IPS-NIHi7 (cell line): Measurements from ENCODE around the gene RETN.

ENCODE experiments used
- DNase-seq: peaks from one replicate; pipeline ENCODE4 v3.0.0; 2012; ENCODE audit warnings: mixed read lengths; ENCODE audit errors: extremely low spot score

Gene RETN, protein sequence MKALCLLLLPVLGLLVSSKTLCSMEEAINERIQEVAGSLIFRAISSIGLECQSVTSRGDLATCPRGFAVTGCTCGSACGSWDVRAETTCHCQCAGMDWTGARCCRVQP

DNA sequence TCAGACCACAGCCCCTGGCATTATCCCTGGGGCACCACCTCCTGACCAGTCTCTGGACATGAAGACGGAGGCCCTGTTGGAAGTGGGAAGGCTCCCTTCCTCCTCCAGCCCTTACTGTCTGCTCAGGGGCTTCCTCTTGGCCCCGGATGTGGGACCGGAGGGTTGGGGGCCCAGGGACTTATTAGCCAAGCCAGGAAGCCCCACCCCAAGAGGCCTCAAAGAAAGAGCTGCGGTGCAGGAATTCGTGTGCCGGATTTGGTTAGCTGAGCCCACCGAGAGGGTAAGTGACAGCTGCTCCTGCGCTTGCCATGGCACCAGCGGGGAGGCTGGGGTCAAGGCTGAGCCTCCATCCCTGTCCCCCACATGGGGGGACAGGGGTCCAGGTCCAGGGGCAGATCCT lies at the start of gene RETN:
Gene RETN (plus strand): TSS at position 208 of the 400 bp plus-strand sequence. CDS start 278 bp downstream, outside the sequence.
- no peak for DNase-seq

DNA sequence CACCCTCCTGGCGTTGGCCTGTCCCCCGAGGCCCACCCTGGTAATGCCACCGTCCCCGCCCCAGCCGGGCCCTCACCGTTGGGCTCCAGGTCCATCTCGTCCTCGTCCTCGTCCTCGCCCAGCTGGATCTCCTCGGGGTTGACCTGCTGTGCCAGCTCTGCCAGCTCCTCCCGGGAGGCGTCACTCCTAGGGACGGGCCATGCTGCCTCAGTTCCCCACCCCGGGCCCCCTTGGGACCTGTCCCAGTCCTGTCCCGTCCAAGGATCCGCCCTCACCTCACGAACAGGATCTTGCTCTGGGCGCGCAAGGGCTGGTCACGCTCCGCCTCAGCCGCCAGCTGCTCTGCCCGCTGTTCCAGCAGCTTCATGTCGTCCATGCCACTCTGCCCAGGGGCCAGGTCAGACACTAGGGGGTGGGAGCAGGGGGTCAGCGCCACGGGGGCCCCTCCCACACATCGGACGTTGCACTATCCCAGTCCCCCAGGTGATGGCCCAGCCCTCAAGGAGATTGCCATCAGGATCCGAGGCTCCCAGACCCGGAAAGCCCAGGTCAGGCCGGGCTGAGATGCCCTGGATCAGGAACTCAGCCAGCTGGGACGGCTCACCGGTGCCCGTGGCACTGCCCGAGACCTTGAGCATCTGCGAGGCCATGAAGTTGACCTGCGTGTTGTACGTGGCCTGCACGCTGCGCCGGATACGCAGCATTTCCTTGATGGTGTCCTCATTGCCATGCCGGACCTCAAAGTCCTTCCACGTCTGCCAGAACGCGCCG lies 49.0 kb upstream of the RETN start:
- no peak for DNase-seq

DNA sequence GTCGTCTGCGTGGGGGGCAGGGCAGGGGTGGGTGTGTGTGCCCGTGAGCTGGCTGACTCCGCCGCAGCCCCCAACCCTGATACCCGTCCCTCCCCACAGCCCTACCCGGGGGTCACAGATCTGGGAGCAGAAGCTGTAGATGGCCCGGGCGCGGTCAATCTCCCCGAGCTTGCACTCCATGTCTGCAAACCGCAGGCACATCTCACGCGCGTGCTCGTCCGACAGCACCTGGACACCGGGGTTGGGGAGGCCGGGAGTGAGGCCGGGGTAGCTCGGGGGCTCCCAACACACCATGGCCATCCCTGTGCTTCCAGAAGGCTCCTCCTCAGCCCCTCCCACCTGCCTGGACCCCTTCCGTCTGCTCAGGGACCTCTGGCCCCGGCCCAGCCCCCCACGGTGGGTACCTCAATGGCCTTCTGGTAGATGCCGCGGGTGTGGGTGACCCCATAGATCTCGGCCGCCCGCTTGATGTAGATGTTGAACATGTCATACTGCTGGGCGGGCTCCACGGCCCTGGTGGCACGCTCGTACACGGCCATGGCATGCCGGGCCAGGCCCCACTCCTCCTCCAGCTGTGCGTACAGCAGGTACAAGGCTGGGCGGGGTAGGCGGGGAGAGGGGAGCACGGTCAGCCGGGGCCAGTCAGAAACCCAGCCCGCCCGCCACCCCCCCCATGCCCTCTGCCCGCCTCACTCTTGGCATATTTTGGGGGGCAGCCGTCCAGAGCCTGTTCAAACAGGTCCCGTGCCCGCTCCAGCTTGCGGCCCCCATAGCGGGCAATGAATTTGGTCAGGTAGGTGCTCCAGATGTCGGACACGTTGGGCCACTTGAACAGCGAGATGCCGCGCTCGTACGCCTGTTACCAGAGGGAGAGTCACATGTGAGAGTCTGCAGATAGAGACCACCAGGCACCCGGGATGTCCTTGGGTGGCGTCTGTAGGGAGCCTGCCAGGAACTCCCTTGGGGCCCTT lies 48.1 kb upstream of the RETN start:
- no peak for DNase-seq

DNA sequence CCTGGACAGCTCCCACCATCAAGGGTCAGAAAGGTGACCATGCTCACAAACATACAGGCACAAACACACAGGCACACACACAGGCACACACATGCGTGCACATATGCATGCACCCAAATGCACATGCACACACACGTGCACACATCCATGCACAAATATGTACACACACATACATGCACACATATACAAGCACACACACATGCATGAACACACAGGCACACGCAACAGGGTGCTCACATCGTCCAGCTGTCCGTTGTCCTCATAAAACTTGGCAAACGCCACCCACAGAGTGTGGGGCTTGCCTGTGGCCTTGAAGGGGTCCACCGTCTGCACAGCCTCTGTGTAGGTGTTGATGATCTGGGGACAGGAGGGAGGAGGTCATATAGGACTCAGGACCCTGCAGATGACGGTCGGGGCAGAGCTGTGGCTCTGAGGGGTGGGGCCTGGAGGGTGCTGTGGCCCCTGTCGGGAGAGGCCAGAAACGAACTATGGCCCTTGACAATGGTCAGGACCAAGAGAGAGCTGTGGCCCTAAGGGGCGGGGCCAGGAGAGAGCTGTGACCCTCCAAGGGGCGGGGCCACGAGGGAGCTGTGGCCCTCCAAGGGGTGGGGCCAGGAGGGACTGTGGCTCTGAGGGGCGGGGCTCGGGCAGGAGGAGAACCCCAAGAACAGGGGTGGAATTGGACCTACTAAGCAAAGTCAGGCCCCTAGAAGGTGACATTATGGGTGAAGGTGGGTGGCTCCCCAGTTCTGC lies 45.7 kb upstream of the RETN start:
- peak; percentile 84 for DNase-seq

DNA sequence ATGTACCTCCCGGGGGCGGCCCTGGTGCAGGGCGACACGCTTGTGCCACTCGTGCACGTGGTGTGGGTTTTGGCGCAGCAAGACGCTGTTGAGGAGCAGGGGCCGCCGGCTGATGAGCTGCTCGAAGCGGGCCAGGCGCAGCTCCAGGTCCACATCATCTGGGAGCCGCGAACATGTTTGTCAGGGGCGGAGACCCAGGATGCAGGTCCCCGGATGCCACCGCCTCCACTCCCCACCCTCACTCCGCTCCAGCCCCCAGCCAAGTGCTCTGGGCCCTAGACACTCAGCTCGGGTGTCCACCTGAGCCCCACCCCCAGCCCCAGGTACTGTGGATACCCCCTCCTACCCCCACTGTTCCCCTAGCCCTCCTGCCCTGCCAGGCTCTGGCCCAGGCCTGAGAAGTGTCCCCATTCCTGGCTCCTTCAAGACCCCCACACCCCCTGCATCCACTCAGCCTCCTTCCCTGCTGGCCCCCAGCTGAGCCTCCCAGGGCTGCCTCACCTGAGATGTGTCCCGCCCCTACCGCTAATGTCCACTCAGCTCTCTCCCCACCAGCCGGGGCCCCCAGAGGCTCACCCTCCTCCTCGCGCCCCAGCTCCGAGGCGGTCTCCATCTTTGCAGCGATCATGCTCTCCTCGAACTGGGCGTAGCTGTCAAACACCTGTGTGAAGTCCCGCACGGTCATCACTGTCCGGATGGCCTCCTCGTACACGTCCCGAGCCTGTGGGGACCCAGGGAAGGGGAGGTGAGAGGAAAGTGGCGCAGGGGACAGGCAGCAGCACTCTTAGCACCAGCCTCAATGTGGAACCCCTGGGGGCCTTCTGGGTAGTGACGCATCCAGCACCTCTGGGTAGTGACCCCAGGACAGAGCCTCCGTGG lies 44.9 kb upstream of the RETN start:
- DNase-seq, result no peak

DNA sequence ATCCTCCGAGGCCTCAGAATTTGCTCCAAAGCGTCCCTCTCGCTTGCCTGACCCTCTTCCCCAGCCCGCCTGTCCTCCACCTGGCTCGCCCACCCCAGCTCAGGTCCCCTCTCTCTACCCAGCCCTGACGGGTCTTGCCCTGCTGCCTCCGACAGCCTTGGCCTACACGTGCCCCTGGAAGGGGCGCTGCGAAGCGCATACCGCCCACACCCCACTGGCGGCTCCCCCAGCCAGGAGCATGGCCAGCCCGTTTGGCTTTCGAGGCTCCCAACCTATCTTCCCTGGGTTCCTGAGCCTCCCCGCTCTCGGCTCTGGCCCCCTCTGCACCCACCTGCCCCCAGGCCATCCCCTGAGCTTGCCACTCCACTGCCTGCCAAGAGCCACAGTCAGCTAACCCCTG lies 44.0 kb upstream of the RETN start:
- DNase-seq, result no peak

DNA sequence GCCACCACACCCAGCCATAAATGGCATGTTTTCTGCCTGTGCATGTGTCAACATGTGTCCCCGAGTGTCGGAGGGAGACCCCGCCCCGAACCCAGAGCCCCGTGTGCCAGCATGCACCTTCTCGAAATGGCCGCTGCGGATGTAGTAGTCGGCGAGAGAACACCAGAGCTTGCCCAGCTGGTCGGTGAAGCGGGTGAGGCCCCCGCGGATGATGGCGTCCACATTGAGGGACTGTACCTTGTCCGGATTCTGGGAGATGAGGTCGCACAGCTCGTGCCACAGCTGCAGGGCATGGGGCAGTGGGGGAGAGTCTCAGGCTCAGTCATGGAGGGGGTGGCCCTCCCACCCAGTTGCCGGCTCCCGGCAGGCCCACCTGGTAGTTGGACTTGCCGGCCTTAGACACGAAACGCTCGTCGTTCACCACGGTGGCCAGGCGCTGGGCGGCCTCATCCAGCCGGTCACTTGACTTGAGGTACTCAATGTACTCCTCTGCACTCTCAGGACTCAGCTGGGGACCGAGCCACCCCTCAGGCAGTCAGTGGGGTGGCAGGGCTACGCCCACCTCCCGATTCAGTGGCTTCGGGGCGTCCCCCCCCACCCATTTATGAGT lies 43.0 kb upstream of the RETN start:
- no peak for DNase-seq

DNA sequence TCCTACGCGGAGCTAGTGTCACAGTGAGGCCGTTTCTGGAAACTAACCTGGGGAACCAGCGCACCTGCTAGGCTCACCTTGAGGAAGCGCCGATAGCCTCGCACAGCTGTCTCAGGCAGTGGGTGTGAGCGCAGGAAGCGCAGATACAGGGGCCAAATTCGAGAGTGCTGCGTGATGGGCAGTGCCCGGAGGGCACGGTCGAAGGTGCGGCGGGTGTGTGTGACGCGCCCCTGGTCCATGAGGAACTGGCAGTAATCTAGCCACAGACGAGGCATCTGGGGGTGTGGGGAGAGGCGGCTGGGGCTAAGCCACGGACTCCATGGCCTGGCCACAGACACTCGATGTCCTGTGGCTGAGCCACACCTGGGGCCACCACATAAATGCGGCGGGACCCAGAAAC lies 41.7 kb upstream of the RETN start:
- DNase-seq, result no peak

DNA sequence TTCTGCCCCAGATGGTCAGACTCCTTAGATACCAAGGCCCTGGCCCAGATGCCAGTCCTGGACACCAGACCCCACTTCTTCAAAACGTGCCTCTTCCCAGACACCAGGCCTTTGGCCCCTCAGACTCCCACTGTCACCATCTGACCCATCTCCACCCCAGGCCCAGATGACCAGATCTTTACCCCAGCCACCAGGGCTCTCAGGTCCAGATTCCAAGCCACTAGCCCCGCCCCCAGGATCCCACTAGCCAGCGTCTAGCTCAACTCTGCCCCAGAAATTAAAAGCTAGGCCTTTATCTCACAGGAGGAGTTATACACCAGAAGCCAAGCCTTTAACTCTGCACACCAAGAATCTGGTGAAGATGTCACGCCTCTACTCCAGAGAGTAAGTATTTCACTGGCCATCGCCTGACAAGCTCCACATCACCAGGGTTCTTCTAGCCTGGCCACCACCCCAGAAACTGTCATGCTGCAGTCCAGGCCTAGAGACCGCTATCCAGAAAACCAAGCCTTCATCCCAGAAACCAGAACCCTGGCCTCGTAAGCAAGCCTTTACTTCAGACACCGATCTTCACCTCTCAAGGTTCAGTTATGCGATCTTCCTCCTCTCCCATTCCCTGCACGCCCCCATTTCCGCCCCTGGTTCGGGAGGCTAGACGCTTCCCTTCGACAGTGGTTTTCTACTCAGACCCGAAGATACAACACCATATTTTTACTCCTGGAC lies 40.1 kb upstream of the RETN start:
- no peak for DNase-seq

DNA sequence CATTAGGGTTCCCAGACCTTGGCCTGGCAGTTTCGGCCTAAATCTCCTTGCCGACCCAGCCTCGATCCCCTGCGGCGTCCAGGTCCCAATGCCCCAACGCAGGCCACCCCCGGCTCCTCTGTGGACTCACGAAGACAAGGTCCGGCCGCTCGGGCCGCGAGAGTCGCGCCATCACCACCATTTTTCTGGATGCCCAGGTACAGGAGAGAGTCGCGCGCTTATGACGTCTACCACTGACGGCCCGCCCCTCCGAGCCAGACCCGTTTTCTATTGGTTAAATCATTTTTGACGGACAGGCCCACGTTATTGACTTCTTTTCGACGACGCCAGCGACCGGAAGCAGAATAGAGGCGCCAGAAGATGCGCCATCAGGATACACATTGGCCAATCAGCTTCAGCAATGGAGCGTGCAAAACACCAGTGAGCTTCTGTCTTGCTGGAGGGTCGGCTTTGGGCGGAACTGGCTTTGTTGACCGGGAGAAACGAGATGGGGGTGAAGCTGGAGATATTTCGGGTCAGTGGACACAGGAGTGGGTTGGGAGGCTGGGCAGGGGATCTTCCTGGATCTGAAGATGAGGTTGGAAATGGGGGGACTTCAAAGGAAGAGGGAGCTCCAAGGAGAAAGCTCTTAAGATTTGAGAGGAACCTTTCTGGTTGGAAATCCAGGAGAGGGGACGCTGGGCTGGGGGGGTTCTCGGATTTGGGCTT lies 39.3 kb upstream of the RETN start, which contains the start of the genes PET100 and XAB2:
Gene PET100 (plus strand): TSS at position 447 of the 708 bp plus-strand sequence. CDS start 41 bp downstream, at position 488.
Gene XAB2 (minus strand): TSS at position 199 of the 708 bp plus-strand sequence. CDS start 18 bp downstream, at position 181.
- DNase-seq, result peak; percentile 99

DNA sequence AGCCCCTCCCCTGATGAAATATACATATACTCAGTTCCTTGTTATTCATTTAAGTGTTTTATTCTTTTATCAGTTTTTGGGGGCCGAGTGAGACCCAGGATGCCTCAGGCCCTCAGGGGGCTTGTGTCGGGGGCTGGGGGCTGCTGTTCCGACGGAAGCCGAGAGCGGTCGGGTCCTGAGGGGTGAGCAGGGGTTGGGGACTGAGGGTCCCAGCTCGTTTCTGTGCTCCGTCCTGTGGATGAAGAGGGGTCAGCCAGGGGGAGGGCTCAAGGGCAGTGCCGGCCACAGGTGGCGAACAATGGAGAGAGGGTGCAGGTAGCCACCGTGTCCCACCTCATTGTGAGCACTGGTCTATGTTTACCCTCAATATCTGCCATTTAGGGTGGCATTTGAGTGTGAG lies 37.3 kb upstream of the RETN start:
- no peak for DNase-seq

DNA sequence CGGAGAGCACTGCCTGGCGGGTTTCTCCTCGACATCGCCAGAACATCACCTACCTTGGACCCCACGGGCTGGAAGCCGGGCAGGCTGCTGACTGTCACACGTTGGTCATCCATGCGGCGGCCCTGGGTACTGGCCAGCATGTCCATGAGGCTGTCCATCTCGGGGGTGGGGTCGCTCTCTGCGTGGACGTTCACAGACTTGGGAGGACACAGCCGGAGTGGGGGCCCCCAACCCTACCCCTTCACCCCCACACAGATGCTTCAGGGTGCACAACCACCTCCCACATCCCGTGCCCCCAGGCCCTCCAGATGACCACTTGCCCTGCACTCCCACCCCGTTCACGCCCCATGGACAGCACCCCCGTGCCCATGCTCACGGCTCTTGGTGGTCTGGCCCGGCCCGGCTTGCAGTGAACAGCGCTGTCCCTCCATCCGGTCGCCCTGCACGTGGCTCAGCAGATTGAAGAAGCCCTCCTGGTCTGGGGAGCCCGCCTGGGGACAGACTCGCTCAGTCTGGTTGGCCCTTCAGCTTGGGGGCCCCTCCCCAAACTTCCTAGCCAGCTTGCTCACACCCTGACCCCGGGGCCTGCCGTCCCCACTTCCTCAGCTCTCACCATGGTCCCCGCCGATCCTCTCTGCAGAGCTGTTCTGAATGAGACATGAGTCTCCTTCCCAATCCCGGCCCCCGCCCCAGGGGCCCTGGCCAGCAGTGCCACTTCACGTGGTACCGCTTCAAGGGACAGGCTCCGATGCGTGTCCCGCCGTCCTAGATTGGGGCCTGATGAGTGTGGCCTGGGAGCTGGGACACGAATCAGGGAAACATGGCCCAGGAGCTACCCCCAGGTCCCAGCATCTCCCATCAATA lies 36.3 kb upstream of the RETN start:
- no peak for DNase-seq

DNA sequence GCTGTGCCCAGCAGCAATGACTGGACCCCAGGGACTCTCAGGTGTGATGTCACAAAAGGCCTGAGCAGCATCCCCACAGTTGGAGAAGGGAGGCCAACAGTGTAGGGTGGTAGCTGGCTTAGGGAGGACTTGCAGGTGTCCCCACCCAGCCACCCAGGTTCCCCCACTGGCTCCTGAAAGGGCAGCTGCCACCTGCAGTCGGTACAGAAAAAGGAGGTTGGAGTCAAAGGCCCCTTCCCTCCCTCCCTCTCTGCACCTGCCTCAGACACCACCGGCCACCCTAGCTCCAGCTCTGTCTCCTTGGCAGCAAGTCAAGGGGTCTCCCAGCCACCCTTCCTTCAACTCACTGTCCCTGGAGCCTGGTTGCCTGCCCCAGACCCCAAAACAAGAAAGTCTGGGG lies 35.2 kb upstream of the RETN start, which contains the start of gene PCP2:
Gene PCP2 (minus strand): TSS at position 22 of the 400 bp plus-strand sequence. CDS start 262 bp downstream, outside the sequence.
- DNase-seq, result no peak

DNA sequence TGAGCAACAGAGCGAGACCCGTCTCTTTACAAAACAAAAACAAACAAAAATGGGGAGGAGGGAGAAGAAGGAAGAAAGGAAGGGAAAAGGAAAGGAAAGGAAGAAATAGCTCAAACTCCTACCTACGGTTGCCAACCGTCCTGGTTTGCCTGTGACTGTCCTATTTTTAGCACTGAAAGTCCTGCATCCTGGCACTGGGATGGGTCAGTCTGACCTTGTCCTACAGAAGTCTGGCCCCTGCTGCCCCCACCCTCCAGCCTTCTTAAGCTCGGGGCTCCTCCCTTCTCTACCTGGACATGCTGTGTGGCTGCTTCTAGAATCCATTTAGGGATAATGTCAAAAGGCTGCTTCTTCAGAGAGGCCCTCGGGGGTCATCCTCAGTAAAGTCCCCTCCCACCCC lies 33.2 kb upstream of the RETN start:
- no peak for DNase-seq

DNA sequence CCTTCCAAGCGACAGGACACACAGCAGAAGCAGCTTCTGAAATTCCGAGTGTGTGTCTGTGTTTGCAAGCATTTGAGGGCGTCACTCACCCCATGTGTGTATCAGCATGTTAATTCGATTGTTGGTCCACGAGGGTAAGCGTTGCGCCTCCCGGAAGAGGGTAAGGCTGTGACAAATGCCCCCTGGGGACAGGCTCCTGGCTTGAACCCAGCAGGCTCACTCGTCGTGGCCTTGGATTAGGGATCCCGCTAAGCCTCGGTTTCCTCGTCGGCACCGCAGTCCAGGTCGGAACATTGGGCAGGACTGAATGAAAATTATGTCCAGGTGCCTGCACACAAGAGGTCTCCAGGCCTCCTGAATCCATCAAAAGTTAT lies 32.5 kb upstream of the RETN start:
- no peak for DNase-seq

DNA sequence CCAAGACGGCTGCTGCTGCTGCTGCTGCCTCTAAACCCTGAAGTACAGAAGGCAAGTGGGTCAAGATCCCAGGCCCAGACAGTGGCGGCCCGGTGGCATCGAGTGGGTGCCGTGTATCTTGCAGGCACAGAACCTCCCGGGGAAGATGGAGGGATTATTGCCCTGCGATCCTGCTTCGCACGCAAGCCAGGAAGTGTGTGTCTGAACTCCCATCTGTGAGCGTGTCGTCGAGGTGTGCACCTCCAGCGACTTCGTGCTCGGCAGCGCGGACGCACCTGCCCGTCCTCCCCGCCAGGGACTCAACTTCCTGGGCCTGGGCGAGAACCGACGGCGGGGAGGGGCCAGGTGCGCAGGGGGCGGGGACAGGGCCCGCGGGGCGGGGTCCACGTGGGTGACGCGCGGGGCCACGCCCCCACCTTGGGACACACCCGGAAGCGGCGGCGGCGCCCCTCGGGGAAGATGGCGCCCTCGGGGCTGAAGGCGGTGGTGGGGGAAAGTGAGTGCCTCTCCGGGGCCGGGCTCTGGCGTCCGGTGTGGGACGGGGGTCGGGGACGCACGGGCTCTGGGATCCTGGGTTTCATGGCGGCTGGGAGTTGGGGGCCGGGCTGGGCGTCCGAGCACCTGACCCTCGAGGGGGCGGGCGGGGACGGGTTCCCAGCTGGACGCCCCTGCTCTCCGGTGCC lies 32.0 kb upstream of the RETN start, which contains the start of gene STXBP2:
Gene STXBP2 (plus strand): TSS at position 420 of the 683 bp plus-strand sequence. CDS start 40 bp downstream, at position 460.
- peak; percentile 97 for DNase-seq
